Measurements from ENCODE around the gene CC2D2A. TPM values are rescaled to one million over a fixed set of nuclear protein-coding genes. Genes with fewer than 3 reads are reported as not detected.
"Not testable (repeated sequence)": the region's sequence is repeated elsewhere in the genome, so short reads cannot be mapped to it uniquely, and the experiment has no call there.

Gene CC2D2A
- polyA plus RNA-seq, 1 donor from 2014 or later, result 8.6 TPM

- no peaks in the 10 kb centered on the region for H3K9me3 ChIP-seq (ENCODE audit: low read length)
- no peaks in the 10 kb centered on the region for H3K36me3 ChIP-seq (ENCODE audit: insufficient read depth, low read length)
- H3F3A ChIP-seq (ENCODE audit: insufficient read depth, low read length, poor library complexity, severe bottlenecking), result no peaks in the 10 kb centered on the region
- no peak for TF ChIP-seq SMC3 (conservative IDR thresholded peaks at IDR 0.05; ENCODE audit: poor library complexity)
- no peak for TF ChIP-seq TAF1 (IDR thresholded peaks at IDR 0.05; ENCODE audit: low read depth)
- TF ChIP-seq RAD21 (conservative IDR thresholded peaks at IDR 0.05), result no peak
- TF ChIP-seq POLR2AphosphoS5 (IDR thresholded peaks at IDR 0.05), result no peak
- no peak for TF ChIP-seq EZH2 (IDR thresholded peaks at IDR 0.05; ENCODE audit: borderline replicate concordance, insufficient read depth, low read length, poor library complexity, severe bottlenecking)
- TF ChIP-seq EP300 (conservative IDR thresholded peaks at IDR 0.05; ENCODE audit: poor library complexity, severe bottlenecking), result no peak
- no peak for TF ChIP-seq REST (IDR thresholded peaks at IDR 0.05; ENCODE audit: borderline replicate concordance)
- TF ChIP-seq CTCF (IDR thresholded peaks at IDR 0.05; ENCODE audit: poor library complexity, severe bottlenecking), result no peak
- TF ChIP-seq MXI1 (conservative IDR thresholded peaks at IDR 0.05; ENCODE audit: poor library complexity, severe bottlenecking), result no peak
- H3K9ac ChIP-seq (ENCODE audit: low read length), result no peak overlapping the region
- H4K20me1 ChIP-seq (ENCODE audit: insufficient read depth), result no peaks in the 10 kb centered on the region
- no peak overlapping the region for H3K4me3 ChIP-seq (ENCODE audit: low read length)
- no peaks in the 10 kb centered on the region for H3K79me2 ChIP-seq (replicated peaks; ENCODE audit: insufficient read depth, low read length)
- no peaks in the 10 kb centered on the region for H3K27me3 ChIP-seq (ENCODE audit: insufficient read depth, low read depth, low read length)
- no peak overlapping the region for H3K4me2 ChIP-seq (ENCODE audit: low read length)
- no peaks in the 10 kb centered on the region for H3K9me2 ChIP-seq (ENCODE audit: insufficient read depth, low read length)
- H2AFZ ChIP-seq (ENCODE audit: low read depth, low read length), result no peak overlapping the region
- no peak overlapping the region for H3K27ac ChIP-seq (ENCODE audit: low read length)
Measured at GRCh38 chr4:15516494-15516893, 46.8 kb downstream of the CC2D2A start.

- not testable (repeated sequence) for H4K20me1 ChIP-seq (ENCODE audit: insufficient read depth); H3K27me3 ChIP-seq (ENCODE audit: insufficient read depth, low read depth, low read length); H3K4me2 ChIP-seq (ENCODE audit: low read length); H3K36me3 ChIP-seq (ENCODE audit: insufficient read depth, low read length); H3K4me3 ChIP-seq (ENCODE audit: low read length); H3K9me3 ChIP-seq (ENCODE audit: low read length); H3K79me2 ChIP-seq (replicated peaks; ENCODE audit: insufficient read depth, low read length); H3K27ac ChIP-seq (ENCODE audit: low read length); H2AFZ ChIP-seq (ENCODE audit: low read depth, low read length); H3K9ac ChIP-seq (ENCODE audit: low read length); H3K9me2 ChIP-seq (ENCODE audit: insufficient read depth, low read length); H3F3A ChIP-seq (ENCODE audit: insufficient read depth, low read length, poor library complexity, severe bottlenecking)
Measured at GRCh38 chr4:15517681-15518080, 48.0 kb downstream of the CC2D2A start.

- no peak overlapping the region for H3K4me2 ChIP-seq (ENCODE audit: low read length)
- H3F3A ChIP-seq (ENCODE audit: insufficient read depth, low read length, poor library complexity, severe bottlenecking), result no peaks in the 10 kb centered on the region
- H3K4me3 ChIP-seq (ENCODE audit: low read length), result no peak overlapping the region
- H3K27ac ChIP-seq (ENCODE audit: low read length), result no peak overlapping the region
- H3K9me2 ChIP-seq (ENCODE audit: insufficient read depth, low read length), result no peaks in the 10 kb centered on the region
- no peaks in the 10 kb centered on the region for H4K20me1 ChIP-seq (ENCODE audit: insufficient read depth)
- no peak overlapping the region for H3K9ac ChIP-seq (ENCODE audit: low read length)
- H2AFZ ChIP-seq (ENCODE audit: low read depth, low read length), result no peak overlapping the region
- H3K9me3 ChIP-seq (ENCODE audit: low read length), result no peaks in the 10 kb centered on the region
- TF ChIP-seq TAF1 (IDR thresholded peaks at IDR 0.05; ENCODE audit: low read depth), result no peak
- no peak for TF ChIP-seq MXI1 (conservative IDR thresholded peaks at IDR 0.05; ENCODE audit: poor library complexity, severe bottlenecking)
- no peak for TF ChIP-seq EZH2 (IDR thresholded peaks at IDR 0.05; ENCODE audit: borderline replicate concordance, insufficient read depth, low read length, poor library complexity, severe bottlenecking)
- no peak for TF ChIP-seq POLR2AphosphoS5 (IDR thresholded peaks at IDR 0.05)
- no peak for TF ChIP-seq SMC3 (conservative IDR thresholded peaks at IDR 0.05; ENCODE audit: poor library complexity)
- TF ChIP-seq RAD21 (conservative IDR thresholded peaks at IDR 0.05), result no peak
- no peak for TF ChIP-seq EP300 (conservative IDR thresholded peaks at IDR 0.05; ENCODE audit: poor library complexity, severe bottlenecking)
- TF ChIP-seq REST (IDR thresholded peaks at IDR 0.05; ENCODE audit: borderline replicate concordance), result no peak
- no peak for TF ChIP-seq CTCF (IDR thresholded peaks at IDR 0.05; ENCODE audit: poor library complexity, severe bottlenecking)
- H3K79me2 ChIP-seq (replicated peaks; ENCODE audit: insufficient read depth, low read length), result no peaks in the 10 kb centered on the region
- no peaks in the 10 kb centered on the region for H3K36me3 ChIP-seq (ENCODE audit: insufficient read depth, low read length)
- no peaks in the 10 kb centered on the region for H3K27me3 ChIP-seq (ENCODE audit: insufficient read depth, low read depth, low read length)
Measured at GRCh38 chr4:15521442-15522039, 51.9 kb downstream of the CC2D2A start.

Data from neural cell (in vitro differentiated cells).